Cardiac fibroblast (primary cell): ENCODE data around the gene PDCD5.
A peak's percentile ranks its signal among the peaks of the same experiment; 100 is the strongest.

ENCODE experiments used
- DNase-seq, 2 donors: peaks; one replicate each; pipeline versions ENCODE4 v3.0.0 to v3.0.0-alpha.2; 2010; ENCODE audit warnings: low read depth in 2 of 2
- H3K4me3 ChIP-seq, 2 donors: replicated peaks in 1 of 2; 1 replicate in 1 of 2; 2 replicates in 1 of 2; pipeline ENCODE4 v1.5.1; 2011; ENCODE audit warnings: low read depth in 2 of 2, low read length in 2 of 2, mild to moderate bottlenecking in 2 of 2, moderate library complexity in 1 of 2
- TF ChIP-seq, protein P1 (sequence below): IDR thresholded peaks from one replicate; pipeline ENCODE4 v1.5.1; 2011; ENCODE audit warnings: low read depth, mild to moderate bottlenecking, low read length, inconsistent platforms

Gene PDCD5

DNA sequence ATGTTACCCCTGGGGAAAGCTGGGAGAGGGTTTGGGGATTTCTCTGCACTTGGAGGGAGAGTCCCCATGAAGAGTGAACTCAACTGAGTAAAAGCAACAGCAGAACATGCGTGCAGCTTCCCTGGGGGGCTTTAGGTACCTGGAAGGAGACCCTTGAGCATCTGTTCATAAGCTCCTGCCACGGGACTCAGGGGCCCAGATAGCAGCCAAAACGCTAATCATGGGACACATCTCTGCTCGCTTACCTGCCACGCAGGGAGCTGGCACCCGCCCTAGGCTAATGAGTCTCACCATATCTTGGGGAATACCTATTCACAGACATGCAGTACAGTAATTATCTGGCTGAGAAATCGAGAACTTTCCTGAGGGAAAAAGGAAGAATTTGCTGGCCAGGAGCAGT is 33.9 kb downstream of the PDCD5 start:
- no peak for DNase-seq
- TF ChIP-seq, protein P1, sequence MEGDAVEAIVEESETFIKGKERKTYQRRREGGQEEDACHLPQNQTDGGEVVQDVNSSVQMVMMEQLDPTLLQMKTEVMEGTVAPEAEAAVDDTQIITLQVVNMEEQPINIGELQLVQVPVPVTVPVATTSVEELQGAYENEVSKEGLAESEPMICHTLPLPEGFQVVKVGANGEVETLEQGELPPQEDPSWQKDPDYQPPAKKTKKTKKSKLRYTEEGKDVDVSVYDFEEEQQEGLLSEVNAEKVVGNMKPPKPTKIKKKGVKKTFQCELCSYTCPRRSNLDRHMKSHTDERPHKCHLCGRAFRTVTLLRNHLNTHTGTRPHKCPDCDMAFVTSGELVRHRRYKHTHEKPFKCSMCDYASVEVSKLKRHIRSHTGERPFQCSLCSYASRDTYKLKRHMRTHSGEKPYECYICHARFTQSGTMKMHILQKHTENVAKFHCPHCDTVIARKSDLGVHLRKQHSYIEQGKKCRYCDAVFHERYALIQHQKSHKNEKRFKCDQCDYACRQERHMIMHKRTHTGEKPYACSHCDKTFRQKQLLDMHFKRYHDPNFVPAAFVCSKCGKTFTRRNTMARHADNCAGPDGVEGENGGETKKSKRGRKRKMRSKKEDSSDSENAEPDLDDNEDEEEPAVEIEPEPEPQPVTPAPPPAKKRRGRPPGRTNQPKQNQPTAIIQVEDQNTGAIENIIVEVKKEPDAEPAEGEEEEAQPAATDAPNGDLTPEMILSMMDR = no peak
- H3K4me3 ChIP-seq = no peak overlapping the region

DNA sequence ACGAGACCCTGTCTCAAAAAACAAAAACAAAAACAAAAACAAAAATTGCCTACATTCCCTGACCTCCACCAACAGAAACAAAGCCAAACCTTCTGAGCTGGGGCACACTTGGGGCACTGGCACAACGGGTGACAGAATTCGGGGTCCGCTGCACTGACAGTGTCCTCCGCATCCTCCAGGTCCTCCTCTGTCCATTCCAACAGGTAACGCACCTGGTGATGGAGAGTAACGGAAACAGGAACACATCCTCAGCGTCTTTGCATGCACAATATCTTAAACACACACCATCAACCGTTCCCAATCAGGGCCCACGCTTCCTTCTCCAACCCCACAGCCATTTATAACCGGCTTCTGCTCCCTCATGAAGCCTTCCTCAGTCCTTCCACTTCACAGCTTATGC is 34.6 kb downstream of the PDCD5 start:
- TF ChIP-seq, protein P1 = no peak
- DNase-seq = no peak
- H3K4me3 ChIP-seq = no peak overlapping the region

DNA sequence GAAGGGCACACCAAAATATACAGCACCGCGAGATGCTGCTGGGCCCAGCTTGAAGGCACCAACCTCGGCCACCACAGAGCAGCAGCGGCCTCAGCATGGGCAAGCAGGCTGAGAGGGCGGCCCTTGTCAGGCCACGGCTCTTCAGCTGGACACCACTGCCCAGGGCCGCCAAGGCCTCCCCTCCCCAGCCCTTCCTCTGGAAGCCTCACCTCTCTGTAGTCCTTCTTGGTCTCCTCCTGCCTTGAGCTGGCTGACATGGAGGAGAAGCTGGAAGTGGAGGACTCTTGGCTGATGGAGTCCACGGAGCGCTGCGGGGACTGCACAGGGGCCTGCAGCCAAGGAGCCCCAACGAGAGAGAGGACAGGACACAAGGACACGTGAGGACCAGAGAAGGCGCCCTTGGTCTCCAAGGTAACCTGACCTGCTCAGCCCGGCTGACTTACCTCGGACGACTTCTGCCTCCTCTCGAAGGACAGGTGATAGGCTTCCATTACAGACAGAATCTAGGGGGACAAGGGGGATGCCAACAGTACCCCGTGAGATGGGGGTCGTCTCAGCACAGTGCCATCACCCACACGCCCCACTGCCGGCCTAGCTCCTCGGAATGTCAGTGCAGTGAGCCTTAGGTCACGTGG is 38.2 kb downstream of the PDCD5 start:
- TF ChIP-seq, protein P1 = no peak
- DNase-seq = no peak
- no peak overlapping the region for H3K4me3 ChIP-seq

DNA sequence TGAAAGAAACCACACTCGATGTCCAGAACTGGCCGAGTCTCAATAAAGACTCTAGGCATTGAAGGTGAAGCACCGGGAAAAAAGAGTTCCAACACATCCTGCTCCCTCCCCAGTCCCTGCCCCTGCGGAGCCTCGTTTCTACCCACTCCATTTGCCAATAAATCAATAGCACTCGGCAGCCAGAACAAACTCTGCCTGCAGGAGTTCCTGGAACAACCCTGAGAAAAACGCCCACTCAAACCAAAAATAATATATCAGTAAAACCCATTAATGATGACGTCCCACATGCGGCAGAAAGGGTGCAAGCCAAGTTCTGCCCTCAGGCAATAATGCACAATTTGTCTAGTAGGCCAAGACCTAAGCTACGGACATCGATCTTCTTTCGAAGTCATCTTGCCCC is 41.0 kb downstream of the PDCD5 start:
- DNase-seq = no peak
- TF ChIP-seq, protein P1 = no peak
- H3K4me3 ChIP-seq = no peak overlapping the region

DNA sequence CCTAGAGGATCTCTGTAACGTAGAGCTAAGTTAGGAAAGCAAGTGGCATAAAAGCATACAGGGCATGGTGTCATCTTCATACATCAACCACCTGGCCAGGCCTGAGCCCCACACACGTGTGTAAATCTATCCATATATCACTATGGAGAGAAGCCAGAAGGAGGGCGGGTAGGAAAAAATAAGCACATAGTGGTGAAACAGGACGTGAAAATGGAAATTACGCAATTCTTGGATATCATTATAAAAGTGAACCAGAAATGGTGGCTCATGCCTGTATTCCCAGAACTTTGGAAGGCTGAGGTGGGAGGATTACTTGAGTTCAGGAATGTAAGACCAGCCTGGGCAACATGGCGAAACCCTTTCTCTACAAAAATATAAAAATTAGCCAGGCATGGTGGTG is 43.4 kb downstream of the PDCD5 start:
- H3K4me3 ChIP-seq = no peak overlapping the region

DNA sequence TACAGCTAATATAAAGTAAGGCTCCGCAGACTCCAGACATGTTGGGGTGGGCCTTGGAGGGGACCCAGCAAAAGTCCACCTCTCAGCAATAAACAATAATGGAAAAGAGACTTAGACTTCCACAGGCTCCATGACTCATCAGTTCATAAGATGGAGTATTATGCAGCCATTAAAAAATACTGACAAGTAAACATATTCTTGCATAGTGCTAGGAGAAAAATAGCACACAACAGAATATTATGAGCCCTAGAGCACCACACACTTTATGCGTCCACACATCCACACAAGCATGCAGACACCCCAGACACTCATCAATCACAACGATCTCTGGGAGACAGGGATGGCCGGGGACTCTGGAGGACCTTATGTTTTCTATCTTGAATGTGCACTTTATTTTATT is 46.0 kb downstream of the PDCD5 start:
- TF ChIP-seq, protein P1 = no peak
- DNase-seq = no peak

More for the DNA sequence above, 43.4 kb downstream of the PDCD5 start:
- TF ChIP-seq, protein P1 = no peak
- peak in 1 of 2 donors; percentile 43 for DNase-seq

More for the DNA sequence above, 46.0 kb downstream of the PDCD5 start:
- no peak overlapping the region for H3K4me3 ChIP-seq
